GM21529 (cell line): ENCODE measurements around the gene CACNG4.

Source experiments
- ATAC-seq: cut with Tn5 transposase; IDR thresholded peaks from one replicate; pipeline ENCODE4 v1.9.1; 2021; ENCODE audit not compliant: unreplicated experiment

CACNG4 gene

GRCh38 chr17:66984730-66985129 is 20.2 kb downstream of the CACNG4 start:
- ATAC-seq = no peak

GRCh38 chr17:66985338-66986237 is 21.1 kb downstream of the CACNG4 start:
- peak; percentile 65 for ATAC-seq

DNA sequence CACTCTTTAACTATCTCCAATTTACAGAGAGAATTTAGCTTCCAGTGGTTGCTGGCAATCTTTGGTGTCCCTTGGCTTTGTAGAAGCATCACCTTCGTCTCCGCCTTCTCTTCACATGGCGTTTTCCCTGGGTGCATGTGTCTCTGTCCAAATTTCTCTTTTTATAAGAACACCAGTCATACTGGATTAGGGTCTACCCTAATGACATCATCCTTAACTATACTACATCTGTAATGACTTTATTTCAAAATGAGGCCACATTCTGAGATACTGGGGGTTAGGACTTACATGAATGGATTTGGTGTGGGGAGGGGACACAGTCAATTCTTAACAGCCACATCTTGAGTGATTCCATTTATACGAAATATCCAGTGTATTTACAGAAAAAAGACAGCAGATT is 22.2 kb downstream of the CACNG4 start:
- no peak for ATAC-seq

DNA sequence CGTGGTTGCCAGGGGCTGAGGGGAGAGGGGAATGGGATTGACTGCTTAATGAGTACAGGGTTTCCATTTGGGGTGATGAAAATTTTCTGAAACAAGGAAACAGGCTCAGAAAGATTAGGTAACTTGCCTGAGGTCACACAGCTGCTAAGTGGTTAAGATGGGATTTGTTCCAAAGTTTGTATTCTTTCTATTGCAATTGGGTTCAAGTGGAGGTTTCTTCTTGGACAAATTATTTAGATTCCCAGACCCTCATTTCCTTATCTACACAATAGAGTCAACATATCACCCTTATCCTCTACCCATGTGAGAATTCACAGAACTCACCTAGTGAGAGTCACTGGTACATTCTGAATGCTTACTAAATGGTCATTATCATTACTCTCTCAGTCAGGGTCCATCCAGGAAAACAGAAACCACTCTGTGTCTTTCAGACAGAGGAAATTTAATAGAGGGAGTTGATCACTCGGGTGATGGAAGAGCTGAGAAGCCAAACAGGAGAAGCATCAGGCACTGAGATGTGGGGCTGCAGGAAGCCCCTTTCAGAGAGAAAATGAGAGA is 22.6 kb downstream of the CACNG4 start:
- no peak for ATAC-seq

- ATAC-seq = no peak
Measured at GRCh38 chr17:66988069-66988798, 23.7 kb downstream of the CACNG4 start.

- ATAC-seq = no peak
Measured at GRCh38 chr17:66989076-66989475, 24.6 kb downstream of the CACNG4 start.

- no peak for ATAC-seq
Measured at GRCh38 chr17:66989579-66989978, 25.1 kb downstream of the CACNG4 start.

DNA sequence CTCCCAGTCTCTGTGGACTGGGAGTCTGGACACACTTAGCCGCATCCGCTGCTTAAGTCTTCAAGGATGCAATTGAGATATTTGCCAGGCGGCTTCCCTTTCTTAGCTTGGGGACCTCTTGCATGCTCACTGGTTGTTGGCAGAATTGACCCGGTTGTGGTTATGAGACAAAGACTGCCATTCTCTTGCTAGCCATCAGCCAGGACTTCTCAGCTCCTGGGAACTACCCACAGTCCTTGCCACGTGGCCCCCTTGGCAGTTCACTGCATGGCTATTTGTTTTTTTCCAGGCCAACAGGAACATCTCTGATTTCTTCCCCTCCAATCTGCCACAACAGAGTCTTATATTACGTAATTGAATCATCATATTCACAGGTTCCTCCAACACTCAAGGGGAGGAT is 25.5 kb downstream of the CACNG4 start:
- no peak for ATAC-seq

- ATAC-seq = no peak
Measured at GRCh38 chr17:66992911-66993442, 28.5 kb downstream of the CACNG4 start.

- ATAC-seq = no peak
Measured at GRCh38 chr17:66994361-66994760, 29.9 kb downstream of the CACNG4 start.

DNA sequence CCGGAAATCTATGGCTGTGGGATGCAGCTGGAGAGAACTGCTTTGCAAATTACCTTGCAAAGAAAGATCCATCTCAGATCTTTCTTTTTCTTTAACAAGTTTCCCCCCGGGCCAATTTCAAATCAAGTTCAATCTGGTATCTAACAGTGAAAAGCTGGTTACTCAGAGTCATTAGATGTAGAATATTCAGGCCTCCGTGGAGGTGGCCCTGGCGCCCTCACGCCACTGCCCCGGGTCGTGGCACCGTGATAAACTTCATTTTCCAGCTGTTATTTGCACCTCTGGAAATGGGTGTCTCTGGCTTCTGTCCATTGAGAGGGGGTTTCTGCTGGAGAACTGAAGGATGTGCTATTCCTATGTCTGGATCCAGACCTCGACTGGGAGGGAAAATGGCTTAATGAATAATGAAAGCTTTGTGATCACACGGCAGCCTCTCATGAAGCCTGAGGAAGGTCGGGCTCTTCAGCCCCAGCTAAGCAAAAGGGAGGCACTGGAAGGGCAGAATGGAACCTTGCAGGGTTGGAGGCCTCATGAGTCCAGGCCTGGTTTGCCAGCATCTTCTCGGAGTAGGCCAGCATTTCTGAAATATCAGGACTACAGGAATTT is 30.5 kb downstream of the CACNG4 start:
- no peak for ATAC-seq

DNA sequence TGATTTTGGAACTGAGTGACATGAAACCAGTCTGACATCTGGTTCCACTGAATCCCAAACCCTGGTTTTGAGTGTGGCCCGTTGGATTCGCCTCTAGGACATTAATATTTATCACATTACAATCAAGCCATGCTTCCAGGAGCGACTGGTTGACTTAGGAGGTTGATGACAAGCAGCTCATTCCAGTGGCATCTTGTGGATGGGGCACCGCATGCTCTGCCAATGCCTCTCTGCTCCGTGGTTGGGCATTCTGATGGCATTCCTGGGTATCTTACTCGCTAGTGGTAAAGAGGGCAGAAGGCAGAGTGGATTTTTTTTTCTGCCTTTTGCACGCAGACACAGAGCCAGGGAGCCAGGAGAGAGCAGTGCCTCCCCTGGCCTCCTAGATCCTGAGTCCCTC is 31.4 kb downstream of the CACNG4 start:
- no peak for ATAC-seq

- ATAC-seq = no peak
Measured at GRCh38 chr17:66996926-66997325, 32.4 kb downstream of the CACNG4 start.

DNA sequence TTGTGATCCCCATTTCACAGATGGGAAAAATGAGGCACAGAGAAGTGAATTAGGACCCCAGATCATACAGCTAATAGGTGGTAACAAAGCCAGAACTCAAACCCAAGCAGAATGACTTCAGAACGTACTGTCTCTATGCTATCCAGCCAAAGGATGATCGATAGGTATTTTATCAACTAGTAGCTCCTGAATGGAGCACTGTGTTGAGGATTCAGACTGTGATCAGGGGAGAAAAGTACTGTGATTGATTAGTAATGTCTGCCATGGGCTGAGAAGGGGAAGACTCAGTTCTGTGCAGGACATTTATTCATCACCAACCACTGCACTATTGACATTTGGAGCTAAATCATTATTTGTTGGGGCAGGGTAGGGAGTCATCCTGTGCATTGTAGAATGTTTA is 38.7 kb downstream of the CACNG4 start:
- ATAC-seq = no peak

DNA sequence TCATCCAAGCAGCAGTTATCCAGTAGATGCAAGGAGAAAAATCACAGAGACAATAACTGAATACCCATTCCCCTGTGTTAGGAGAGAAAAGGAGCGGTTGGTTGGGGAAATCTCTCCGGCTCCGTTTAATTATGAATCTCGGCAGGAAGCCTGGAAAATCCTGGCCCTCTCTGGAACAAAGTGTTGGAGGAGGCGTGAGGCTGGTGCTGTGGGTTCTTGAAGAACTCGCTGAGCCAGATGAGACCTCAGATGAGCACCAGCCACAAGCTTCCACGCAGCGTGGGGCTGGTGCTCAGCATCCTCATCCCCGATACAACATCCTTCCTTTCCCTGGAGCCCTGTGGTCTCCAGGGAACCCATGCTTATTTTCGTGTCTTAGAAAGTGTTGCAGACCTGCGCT is 39.7 kb downstream of the CACNG4 start:
- ATAC-seq = no peak

- ATAC-seq = no peak
Measured at GRCh38 chr17:67007266-67007665, 42.8 kb downstream of the CACNG4 start.

DNA sequence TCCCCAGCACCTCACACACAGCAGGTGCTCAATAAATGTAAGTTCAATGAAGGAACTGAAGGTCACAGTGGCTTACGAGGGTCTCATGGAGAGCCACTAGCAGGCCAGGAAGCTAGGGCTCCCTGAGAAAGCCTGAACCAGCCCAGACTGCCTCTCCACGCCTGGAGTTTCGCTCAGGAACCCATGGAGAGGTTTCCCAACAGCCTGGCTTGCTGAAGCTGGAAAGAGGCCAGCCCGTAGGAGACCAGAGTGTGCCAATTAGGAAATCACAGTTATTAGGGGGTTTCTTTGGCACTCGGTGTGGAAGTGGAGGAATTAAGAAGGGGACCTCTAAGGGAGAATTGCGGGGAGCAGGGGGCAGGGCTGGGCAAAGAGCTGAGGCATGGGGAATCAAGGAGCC is 43.6 kb downstream of the CACNG4 start:
- no peak for ATAC-seq

- no peak for ATAC-seq
Measured at GRCh38 chr17:67011527-67012175, 47.1 kb downstream of the CACNG4 start.

- ATAC-seq = no peak
Measured at GRCh38 chr17:67013891-67014290, 49.4 kb downstream of the CACNG4 start.

DNA sequence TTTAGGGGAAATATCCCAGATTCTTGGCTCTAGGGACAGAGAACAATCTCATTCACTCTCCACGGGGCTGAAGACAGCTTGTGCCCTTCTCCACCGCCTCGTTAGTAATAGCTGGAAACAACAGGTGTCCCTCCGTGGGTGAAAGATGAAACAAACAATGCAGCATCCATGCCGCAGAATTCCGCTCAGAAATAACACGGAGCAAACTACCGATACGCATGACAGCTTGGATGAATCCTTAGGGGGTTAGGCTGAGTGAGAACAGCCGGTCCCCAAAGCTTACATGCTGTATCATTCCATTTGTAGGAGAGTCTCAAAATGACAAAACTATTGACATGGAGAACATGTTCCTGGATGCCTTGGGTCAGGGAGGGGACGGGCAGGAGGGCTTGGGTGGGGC is 50.5 kb downstream of the CACNG4 start:
- ATAC-seq = no peak
